Ascending aorta (tissue), 2 donors: ENCODE measurements around the gene NKAIN2. TPM values are rescaled to one million over a fixed set of nuclear protein-coding genes. Genes with fewer than 3 reads are reported as not detected.

ENCODE experiments used
- DNase-seq, 2 donors: peaks; one replicate each; pipeline ENCODE4 v3.0.0-alpha.2; 2019; ENCODE audit warnings: low spot score in 2 of 2
- H3K27ac ChIP-seq, 2 donors: fragments of 200-600 bp; sonication (generic); one replicate each; pipeline ENCODE4 v1.5.1; 2016 to 2017; ENCODE audit warnings: mild to moderate bottlenecking in 1 of 2
- H3K27me3 ChIP-seq: fragments of 200-600 bp; sonication (generic); one replicate; pipeline ENCODE4 v1.5.1; 2017
- H3K36me3 ChIP-seq, 2 donors: fragments of 200-600 bp; sonication (generic); one replicate each; pipeline ENCODE4 v1.5.1; 2016
- H3K4me1 ChIP-seq, 2 donors: fragments of 200-600 bp; sonication (generic); one replicate each; pipeline ENCODE4 v1.5.1; 2016 to 2017; ENCODE audit warnings: mild to moderate bottlenecking in 1 of 2
- H3K4me3 ChIP-seq, 2 donors: fragments of 200-600 bp; sonication (generic); one replicate each; pipeline ENCODE4 v1.5.1; 2016 to 2017; ENCODE audit warnings: mild to moderate bottlenecking in 1 of 2
- H3K9me3 ChIP-seq, 2 donors: fragments of 200-600 bp; sonication (generic); one replicate each; pipeline ENCODE4 v1.5.1; 2016
- intact Hi-C: fragments of 100-400 bp; cut with DNase I; formaldehyde crosslinking; loops from one replicate; pipeline ENCODE4 v1.15.1; 2023
- total RNA-seq: library from RNA; depleted of rRNA; stranded (reverse); fragments of >200 nt; gene quantifications from one replicate; pipeline ENCODE4 v1.1.0, GENCODE V29; 2016
- TF ChIP-seq, protein P1 (sequence below), 3 experiments: fragments of 200-600 bp in 2 of 3; fragments of 450-650 bp in 1 of 3; sonication (generic) in 2 of 3; IDR thresholded peaks; one replicate each; pipeline ENCODE4 v1.5.1; 2016 to 2019; ENCODE audit warnings: antibody characterized with exemption in 3 of 3, mild to moderate bottlenecking in 1 of 3, moderate library complexity in 1 of 3

The NKAIN2 gene
- total RNA-seq, 1 donor from 2014 or later = 0.11 TPM

- Histone ChIP-seq H3K4me3 (no peak overlapping the region), H3K9me3 (no peaks in the 10 kb centered on the region), H3K27me3 (no peaks in the 10 kb centered on the region), H3K36me3 (no peaks in the 10 kb centered on the region), H3K4me1 (no peaks in the 10 kb centered on the region), H3K27ac (no peak overlapping the region)
- intact Hi-C loops = no loop called here
- DNase-seq = no peak
- TF ChIP-seq, protein P1, sequence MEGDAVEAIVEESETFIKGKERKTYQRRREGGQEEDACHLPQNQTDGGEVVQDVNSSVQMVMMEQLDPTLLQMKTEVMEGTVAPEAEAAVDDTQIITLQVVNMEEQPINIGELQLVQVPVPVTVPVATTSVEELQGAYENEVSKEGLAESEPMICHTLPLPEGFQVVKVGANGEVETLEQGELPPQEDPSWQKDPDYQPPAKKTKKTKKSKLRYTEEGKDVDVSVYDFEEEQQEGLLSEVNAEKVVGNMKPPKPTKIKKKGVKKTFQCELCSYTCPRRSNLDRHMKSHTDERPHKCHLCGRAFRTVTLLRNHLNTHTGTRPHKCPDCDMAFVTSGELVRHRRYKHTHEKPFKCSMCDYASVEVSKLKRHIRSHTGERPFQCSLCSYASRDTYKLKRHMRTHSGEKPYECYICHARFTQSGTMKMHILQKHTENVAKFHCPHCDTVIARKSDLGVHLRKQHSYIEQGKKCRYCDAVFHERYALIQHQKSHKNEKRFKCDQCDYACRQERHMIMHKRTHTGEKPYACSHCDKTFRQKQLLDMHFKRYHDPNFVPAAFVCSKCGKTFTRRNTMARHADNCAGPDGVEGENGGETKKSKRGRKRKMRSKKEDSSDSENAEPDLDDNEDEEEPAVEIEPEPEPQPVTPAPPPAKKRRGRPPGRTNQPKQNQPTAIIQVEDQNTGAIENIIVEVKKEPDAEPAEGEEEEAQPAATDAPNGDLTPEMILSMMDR (IDR thresholded peaks at IDR 0.05) = no peak
Measured at GRCh38 chr6:123808556-123808955, 4.9 kb downstream of the NKAIN2 start.

- Histone ChIP-seq H3K9me3 (no peaks in the 10 kb centered on the region), H3K27me3 (no peaks in the 10 kb centered on the region), H3K4me1 (no peaks in the 10 kb centered on the region), H3K36me3 (no peaks in the 10 kb centered on the region), H3K4me3 (no peak overlapping the region), H3K27ac (no peak overlapping the region)
- TF ChIP-seq, protein P1 (IDR thresholded peaks at IDR 0.05) = no peak
- intact Hi-C loops = no loop called here
- no peak for DNase-seq
Measured at GRCh38 chr6:123810214-123810613, 6.5 kb downstream of the NKAIN2 start.

DNA sequence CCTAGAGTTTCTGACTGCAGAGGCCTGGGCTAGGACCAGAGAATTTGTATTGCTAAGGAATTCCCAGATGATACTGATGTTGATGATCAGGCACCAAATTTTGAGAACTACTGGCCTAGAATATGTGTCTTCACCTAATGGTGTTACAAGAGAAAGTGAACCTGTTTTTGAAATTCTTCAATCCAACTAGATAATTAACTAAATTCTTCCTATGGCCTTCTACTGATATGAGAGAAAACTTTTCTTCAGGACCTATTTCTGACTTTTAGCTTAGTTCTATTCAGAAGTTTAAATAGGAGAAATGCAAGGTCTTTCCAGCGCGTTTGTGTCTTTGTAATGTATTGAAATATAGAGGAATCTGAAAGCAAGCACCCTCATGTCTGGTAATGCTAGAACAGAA lies 7.3 kb downstream of the NKAIN2 start:
- no peaks in the 10 kb centered on the region for H3K27me3 ChIP-seq
- intact Hi-C loops = no loop called here
- no peaks in the 10 kb centered on the region for H3K9me3 ChIP-seq
- H3K4me1 ChIP-seq = no peaks in the 10 kb centered on the region
- TF ChIP-seq, protein P1 (IDR thresholded peaks at IDR 0.05) = no peak
- no peak for DNase-seq
- H3K4me3 ChIP-seq = no peak overlapping the region
- no peaks in the 10 kb centered on the region for H3K36me3 ChIP-seq
- no peak overlapping the region for H3K27ac ChIP-seq

DNA sequence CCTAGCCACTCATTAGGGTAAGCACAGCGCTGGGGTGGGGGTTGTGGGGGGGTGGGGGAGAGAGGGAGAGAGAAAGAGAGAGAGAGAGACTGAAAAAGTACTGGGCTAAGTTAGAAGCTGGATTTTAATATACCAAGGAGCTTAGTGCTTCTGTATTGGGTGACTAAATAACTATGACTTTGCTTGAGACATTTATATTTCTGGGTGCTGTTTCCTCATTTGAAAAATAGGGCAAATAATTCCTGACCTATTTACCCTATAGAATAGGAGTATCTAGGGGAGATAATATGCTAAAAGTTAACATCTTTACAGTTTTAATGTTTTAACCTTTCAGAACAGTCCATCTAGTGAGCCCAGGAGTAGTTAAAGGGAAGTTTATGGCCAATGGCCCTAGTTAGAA lies 7.7 kb downstream of the NKAIN2 start:
- Histone ChIP-seq H3K36me3 (no peaks in the 10 kb centered on the region), H3K27ac (no peak overlapping the region), H3K4me1 (no peaks in the 10 kb centered on the region), H3K27me3 (no peaks in the 10 kb centered on the region), H3K4me3 (no peak overlapping the region), H3K9me3 (no peaks in the 10 kb centered on the region)
- no peak for DNase-seq
- intact Hi-C loops = no loop called here
- TF ChIP-seq, protein P1 (IDR thresholded peaks at IDR 0.05) = no peak

- intact Hi-C loops = no loop called here
- Histone ChIP-seq H3K36me3 (no peaks in the 10 kb centered on the region), H3K4me1 (no peaks in the 10 kb centered on the region), H3K9me3 (no peaks in the 10 kb centered on the region), H3K27ac (no peak overlapping the region), H3K4me3 (no peak overlapping the region), H3K27me3 (no peaks in the 10 kb centered on the region)
- TF ChIP-seq, protein P1 (IDR thresholded peaks at IDR 0.05) = no peak
- no peak for DNase-seq
Measured at GRCh38 chr6:123812621-123813020, 9.0 kb downstream of the NKAIN2 start.

DNA sequence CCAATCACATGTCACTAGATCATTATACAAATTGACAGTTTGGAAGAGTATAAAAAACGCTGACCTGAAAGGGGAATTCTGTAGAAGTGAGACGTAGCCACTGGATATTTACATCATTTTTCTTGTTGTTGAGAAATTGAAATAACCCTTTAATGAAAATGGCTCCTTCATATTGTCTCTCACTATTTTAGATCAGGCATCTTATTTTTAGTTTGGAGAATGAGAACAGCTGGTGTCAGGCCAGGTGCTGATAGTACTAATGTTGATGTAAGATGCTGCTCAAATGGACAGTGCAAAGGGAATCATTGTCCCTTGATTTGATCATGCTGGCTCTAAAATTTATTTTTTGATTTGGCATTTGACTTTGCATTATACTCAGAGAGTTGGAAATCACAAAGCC lies 17.4 kb downstream of the NKAIN2 start:
- Histone ChIP-seq H3K27ac (no peak overlapping the region), H3K4me1 (no peaks in the 10 kb centered on the region), H3K9me3 (no peaks in the 10 kb centered on the region), H3K4me3 (no peak overlapping the region), H3K27me3 (no peaks in the 10 kb centered on the region), H3K36me3 (no peaks in the 10 kb centered on the region)
- intact Hi-C loops = no loop called here
- TF ChIP-seq, protein P1 (IDR thresholded peaks at IDR 0.05) = no peak
- DNase-seq = no peak
